GM23338 (cell line): Measurements from ENCODE around the gene KCNJ13. TPM values are rescaled to one million over a fixed set of nuclear protein-coding genes. Genes with fewer than 3 reads are reported as not detected.

Experiments
- ATAC-seq: fragments of 200-7000 bp; cut with Tn5 transposase; 3 replicates; pipeline ENCODE4 v1.9.1; 2020
- DNase-seq: peaks from one replicate; pipeline ENCODE4 v3.0.0-alpha.2; 2015; ENCODE audit warnings: low spot score
- H2AFZ ChIP-seq: fragments of 200-600 bp; sonication (generic); 2 replicates; pipeline ENCODE4 v1.8.0; 2016; ENCODE audit warnings: antibody characterized with exemption, mild to moderate bottlenecking, moderate library complexity
- H3F3A ChIP-seq: fragments of 200-600 bp; sonication (generic); replicated peaks from 2 replicates; pipeline ENCODE4 v1.8.0; 2017; ENCODE audit warnings: antibody characterized with exemption, mixed run types, low read depth
- H3K27ac ChIP-seq: fragments of 200-600 bp; sonication (generic); 2 replicates; pipeline ENCODE4 v1.6.1; 2016; ENCODE audit warnings: low read depth
- H3K27me3 ChIP-seq: fragments of 200-600 bp; sonication (generic); 2 replicates; pipeline ENCODE4 v1.8.0; 2016; ENCODE audit warnings: mild to moderate bottlenecking, mixed run types, moderate library complexity; ENCODE audit not compliant: insufficient read depth
- H3K36me3 ChIP-seq: fragments of 200-600 bp; sonication (generic); 2 replicates; pipeline ENCODE4 v1.8.0; 2016; ENCODE audit warnings: mild to moderate bottlenecking; ENCODE audit not compliant: insufficient read depth
- H3K4me1 ChIP-seq: fragments of 200-600 bp; sonication (generic); 2 replicates; pipeline ENCODE4 v1.8.0; 2016; ENCODE audit warnings: mild to moderate bottlenecking, moderate library complexity; ENCODE audit not compliant: insufficient read depth
- H3K4me2 ChIP-seq: fragments of 200-600 bp; sonication (generic); 2 replicates; pipeline ENCODE4 v1.7.1; 2017; ENCODE audit warnings: mixed run types
- H3K4me3 ChIP-seq: fragments of 200-600 bp; sonication (generic); 2 replicates; pipeline ENCODE4 v1.6.1; 2016; ENCODE audit warnings: mixed run types
- H3K79me2 ChIP-seq: fragments of 200-600 bp; sonication (generic); replicated peaks from 2 replicates; pipeline ENCODE4 v1.8.0; 2017; ENCODE audit warnings: mild to moderate bottlenecking; ENCODE audit not compliant: insufficient read depth
- H3K9me2 ChIP-seq: fragments of 200-600 bp; sonication (generic); 2 replicates; pipeline ENCODE4 v1.8.0; 2017; ENCODE audit not compliant: insufficient read depth
- H4K20me1 ChIP-seq: fragments of 200-600 bp; sonication (generic); replicated peaks from 2 replicates; pipeline ENCODE4 v1.8.0; 2017; ENCODE audit warnings: mild to moderate bottlenecking; ENCODE audit not compliant: insufficient read depth
- H3K27ac Mint-ChIP-seq: 2 replicates; pipeline ENCODE4 v1.8.0; 2020; ENCODE audit warnings: inconsistent platforms, mild to moderate bottlenecking, moderate library complexity, mixed read lengths
- H3K27me3 Mint-ChIP-seq: 3 replicates; pipeline ENCODE4 v1.8.0; 2022; ENCODE audit warnings: low read depth, mild to moderate bottlenecking, moderate library complexity, mixed read lengths, inconsistent platforms; ENCODE audit not compliant: insufficient read depth, poor library complexity
- H3K36me3 Mint-ChIP-seq: 3 replicates; pipeline ENCODE4 v1.8.0; 2021; ENCODE audit warnings: low read depth, mild to moderate bottlenecking, inconsistent platforms, moderate library complexity, mixed read lengths
- H3K4me1 Mint-ChIP-seq: 3 replicates; pipeline ENCODE4 v1.8.0; 2020; ENCODE audit warnings: mild to moderate bottlenecking, inconsistent platforms, mixed read lengths
- H3K4me3 Mint-ChIP-seq: 3 replicates; pipeline ENCODE4 v1.8.0; 2021; ENCODE audit warnings: moderate library complexity, mild to moderate bottlenecking, inconsistent platforms, mixed read lengths
- H3K9me3 Mint-ChIP-seq: 3 replicates; pipeline ENCODE4 v1.8.0; 2020; ENCODE audit warnings: moderate library complexity, mild to moderate bottlenecking, inconsistent platforms, mixed read lengths
- CREB1 ChIP-seq: fragments of 250-450 bp; sonication (Bioruptor Pico); IDR thresholded peaks from 2 replicates; pipeline ENCODE4 v1.5.0; 2020; ENCODE audit warnings: low read depth, mild to moderate bottlenecking, moderate library complexity
- NANOG ChIP-seq: IDR thresholded peaks from 2 replicates; pipeline ENCODE4 v1.6.1; 2016; ENCODE audit warnings: antibody characterized with exemption, borderline replicate concordance
- POLR2AphosphoS5 ChIP-seq: IDR thresholded peaks from 2 replicates; pipeline ENCODE4 v1.6.1; 2016; ENCODE audit warnings: antibody characterized with exemption, low read depth
- ZNF331 ChIP-seq: fragments of 250-450 bp; sonication (Bioruptor Pico); IDR thresholded peaks from 2 replicates; pipeline ENCODE4 v1.5.0; 2020; ENCODE audit warnings: low read depth, mild to moderate bottlenecking, moderate library complexity
- polyA plus RNA-seq: library from polyadenylated mRNA; unstranded; fragments of >200 nt; fragmentation: Nextera tagmentation; extraction: Ambion mirVana; gene quantifications from 2 replicates; pipeline ENCODE4 v1.2.1, GENCODE V29; 2016
- total RNA-seq: library from RNA; depleted of rRNA; stranded (reverse); fragments of >200 nt; shearing (Covaris generic); gene quantifications from 2 replicates; pipeline ENCODE4 v1.2.3, GENCODE V29; 2014
- TF ChIP-seq, protein P1 (sequence below): fragments of 250-450 bp; sonication (Bioruptor Pico); IDR thresholded peaks from 2 replicates; pipeline ENCODE4 v1.5.0; 2020; ENCODE audit warnings: mild to moderate bottlenecking, moderate library complexity
- TF ChIP-seq, protein P2 (sequence below): IDR thresholded peaks from 2 replicates; pipeline ENCODE4 v1.6.1; 2016; ENCODE audit warnings: antibody characterized with exemption
- TF ChIP-seq, protein P3 (sequence below), 2 experiments: fragments of 200-600 bp in 1 of 2; sonication (generic) in 1 of 2; conservative IDR thresholded peaks; 2 replicates each; pipeline versions ENCODE4 v1.5.1 to v1.6.1; 2016 to 2017; ENCODE audit warnings: antibody characterized with exemption in 2 of 2, low read depth in 2 of 2, mild to moderate bottlenecking in 2 of 2, moderate library complexity in 1 of 2

KCNJ13 gene
- total and polyA plus RNA-seq, 2 experiments from 2014 or later, result 0.37 TPM; not detected in 1

DNA sequence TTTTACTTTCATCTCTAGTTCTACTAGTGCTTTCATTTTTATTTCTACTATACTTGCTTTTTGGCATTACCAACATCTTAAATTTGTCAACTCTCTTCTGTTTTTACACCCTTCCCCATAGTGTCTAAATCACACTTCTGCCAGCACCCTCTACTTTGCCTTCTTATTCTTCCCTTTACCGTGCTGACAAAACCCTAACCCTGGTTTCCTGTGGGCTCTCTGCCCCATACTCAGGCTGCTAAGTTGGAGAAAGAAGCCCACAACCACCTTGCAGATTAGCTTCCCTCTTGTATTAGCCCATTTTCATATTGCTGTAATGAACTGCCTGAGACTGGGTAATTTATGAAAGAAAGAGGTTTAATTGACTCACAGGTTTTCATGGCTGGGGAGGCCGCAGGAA lies 54.5 kb downstream of the KCNJ13 start (continued):
- TF ChIP-seq, protein P1, sequence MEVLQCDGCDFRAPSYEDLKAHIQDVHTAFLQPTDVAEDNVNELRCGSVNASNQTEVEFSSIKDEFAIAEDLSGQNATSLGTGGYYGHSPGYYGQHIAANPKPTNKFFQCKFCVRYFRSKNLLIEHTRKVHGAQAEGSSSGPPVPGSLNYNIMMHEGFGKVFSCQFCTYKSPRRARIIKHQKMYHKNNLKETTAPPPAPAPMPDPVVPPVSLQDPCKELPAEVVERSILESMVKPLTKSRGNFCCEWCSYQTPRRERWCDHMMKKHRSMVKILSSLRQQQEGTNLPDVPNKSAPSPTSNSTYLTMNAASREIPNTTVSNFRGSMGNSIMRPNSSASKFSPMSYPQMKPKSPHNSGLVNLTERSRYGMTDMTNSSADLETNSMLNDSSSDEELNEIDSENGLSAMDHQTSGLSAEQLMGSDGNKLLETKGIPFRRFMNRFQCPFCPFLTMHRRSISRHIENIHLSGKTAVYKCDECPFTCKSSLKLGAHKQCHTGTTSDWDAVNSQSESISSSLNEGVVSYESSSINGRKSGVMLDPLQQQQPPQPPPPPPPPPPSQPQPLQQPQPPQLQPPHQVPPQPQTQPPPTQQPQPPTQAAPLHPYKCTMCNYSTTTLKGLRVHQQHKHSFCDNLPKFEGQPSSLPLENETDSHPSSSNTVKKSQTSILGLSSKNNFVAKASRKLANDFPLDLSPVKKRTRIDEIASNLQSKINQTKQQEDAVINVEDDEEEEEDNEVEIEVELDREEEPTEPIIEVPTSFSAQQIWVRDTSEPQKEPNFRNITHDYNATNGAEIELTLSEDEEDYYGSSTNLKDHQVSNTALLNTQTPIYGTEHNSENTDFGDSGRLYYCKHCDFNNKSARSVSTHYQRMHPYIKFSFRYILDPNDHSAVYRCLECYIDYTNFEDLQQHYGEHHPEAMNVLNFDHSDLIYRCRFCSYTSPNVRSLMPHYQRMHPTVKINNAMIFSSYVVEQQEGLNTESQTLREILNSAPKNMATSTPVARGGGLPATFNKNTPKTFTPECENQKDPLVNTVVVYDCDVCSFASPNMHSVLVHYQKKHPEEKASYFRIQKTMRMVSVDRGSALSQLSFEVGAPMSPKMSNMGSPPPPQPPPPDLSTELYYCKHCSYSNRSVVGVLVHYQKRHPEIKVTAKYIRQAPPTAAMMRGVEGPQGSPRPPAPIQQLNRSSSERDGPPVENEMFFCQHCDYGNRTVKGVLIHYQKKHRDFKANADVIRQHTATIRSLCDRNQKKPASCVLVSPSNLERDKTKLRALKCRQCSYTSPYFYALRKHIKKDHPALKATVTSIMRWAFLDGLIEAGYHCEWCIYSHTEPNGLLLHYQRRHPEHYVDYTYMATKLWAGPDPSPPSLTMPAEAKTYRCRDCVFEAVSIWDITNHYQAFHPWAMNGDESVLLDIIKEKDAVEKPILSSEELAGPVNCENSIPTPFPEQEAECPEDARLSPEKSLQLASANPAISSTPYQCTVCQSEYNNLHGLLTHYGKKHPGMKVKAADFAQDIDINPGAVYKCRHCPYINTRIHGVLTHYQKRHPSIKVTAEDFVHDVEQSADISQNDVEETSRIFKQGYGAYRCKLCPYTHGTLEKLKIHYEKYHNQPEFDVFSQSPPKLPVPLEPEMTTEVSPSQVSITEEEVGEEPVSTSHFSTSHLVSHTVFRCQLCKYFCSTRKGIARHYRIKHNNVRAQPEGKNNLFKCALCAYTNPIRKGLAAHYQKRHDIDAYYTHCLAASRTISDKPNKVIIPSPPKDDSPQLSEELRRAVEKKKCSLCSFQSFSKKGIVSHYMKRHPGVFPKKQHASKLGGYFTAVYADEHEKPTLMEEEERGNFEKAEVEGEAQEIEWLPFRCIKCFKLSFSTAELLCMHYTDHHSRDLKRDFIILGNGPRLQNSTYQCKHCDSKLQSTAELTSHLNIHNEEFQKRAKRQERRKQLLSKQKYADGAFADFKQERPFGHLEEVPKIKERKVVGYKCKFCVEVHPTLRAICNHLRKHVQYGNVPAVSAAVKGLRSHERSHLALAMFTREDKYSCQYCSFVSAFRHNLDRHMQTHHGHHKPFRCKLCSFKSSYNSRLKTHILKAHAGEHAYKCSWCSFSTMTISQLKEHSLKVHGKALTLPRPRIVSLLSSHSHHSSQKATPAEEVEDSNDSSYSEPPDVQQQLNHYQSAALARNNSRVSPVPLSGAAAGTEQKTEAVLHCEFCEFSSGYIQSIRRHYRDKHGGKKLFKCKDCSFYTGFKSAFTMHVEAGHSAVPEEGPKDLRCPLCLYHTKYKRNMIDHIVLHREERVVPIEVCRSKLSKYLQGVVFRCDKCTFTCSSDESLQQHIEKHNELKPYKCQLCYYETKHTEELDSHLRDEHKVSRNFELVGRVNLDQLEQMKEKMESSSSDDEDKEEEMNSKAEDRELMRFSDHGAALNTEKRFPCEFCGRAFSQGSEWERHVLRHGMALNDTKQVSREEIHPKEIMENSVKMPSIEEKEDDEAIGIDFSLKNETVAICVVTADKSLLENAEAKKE (CRISPR knock-in tag), result no peak
- TF ChIP-seq ZNF331 (CRISPR knock-in tag), result no peak
- TF ChIP-seq, protein P2, sequence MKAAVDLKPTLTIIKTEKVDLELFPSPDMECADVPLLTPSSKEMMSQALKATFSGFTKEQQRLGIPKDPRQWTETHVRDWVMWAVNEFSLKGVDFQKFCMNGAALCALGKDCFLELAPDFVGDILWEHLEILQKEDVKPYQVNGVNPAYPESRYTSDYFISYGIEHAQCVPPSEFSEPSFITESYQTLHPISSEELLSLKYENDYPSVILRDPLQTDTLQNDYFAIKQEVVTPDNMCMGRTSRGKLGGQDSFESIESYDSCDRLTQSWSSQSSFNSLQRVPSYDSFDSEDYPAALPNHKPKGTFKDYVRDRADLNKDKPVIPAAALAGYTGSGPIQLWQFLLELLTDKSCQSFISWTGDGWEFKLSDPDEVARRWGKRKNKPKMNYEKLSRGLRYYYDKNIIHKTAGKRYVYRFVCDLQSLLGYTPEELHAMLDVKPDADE, result no peak

DNA sequence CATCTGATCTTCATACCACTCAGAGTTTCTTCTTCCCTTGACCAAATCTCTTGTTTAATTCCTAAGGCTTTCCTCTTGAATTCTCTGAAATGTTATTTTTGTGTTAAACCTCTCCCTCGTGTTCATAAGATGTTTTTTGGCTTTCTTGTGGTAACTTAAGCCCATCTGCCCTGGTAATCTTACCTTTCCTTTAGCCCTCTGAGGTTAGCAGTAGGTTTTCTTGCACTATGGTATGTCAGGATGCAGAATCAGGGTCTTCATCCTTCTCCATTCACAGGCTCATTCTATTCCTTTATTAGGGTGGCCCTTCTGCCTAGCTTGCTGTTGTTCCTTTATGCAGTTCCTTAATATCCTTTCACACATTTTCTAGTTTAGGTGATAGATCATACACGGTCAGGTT lies 55.1 kb downstream of the KCNJ13 start:
- no peaks in the 10 kb centered on the region for H3K27me3 ChIP-seq
- ATAC-seq, result no peak
- no peak overlapping the region for H3K4me3 Mint-ChIP-seq
- H3K4me3 ChIP-seq, result no peak overlapping the region
- H3K4me2 ChIP-seq, result no peak overlapping the region
- H3K9me3 Mint-ChIP-seq, result no peaks in the 10 kb centered on the region
- H4K20me1 ChIP-seq, result peaks cover 60% of the 10 kb centered on the region
- H3K79me2 ChIP-seq, result peaks cover 96% of the 10 kb centered on the region
- peak overlapping the region; percentile 21; the same call in 1 of the 2 replicates for H3K27ac Mint-ChIP-seq
- no peaks in the 10 kb centered on the region for H3F3A ChIP-seq
- peaks cover 2% of the 10 kb centered on the region for H3K27me3 Mint-ChIP-seq
- no peaks in the 10 kb centered on the region for H3K36me3 ChIP-seq
- no peaks in the 10 kb centered on the region for H3K4me1 ChIP-seq
- H3K36me3 Mint-ChIP-seq, result peaks cover 40% of the 10 kb centered on the region; the same call in 2 of the 3 replicates
- H3K9me2 ChIP-seq, result no peaks in the 10 kb centered on the region
- no peak for DNase-seq
- peaks cover 3% of the 10 kb centered on the region; the same call in 1 of the 3 replicates for H3K4me1 Mint-ChIP-seq
- H3K27ac ChIP-seq, result no peak overlapping the region
- H2AFZ ChIP-seq, result no peak overlapping the region
- TF ChIP-seq, protein P1 (CRISPR knock-in tag), result no peak
- TF ChIP-seq POLR2AphosphoS5 (no peak), NANOG (no peak), CREB1 (CRISPR knock-in tag) (no peak)
- TF ChIP-seq, protein P3, sequence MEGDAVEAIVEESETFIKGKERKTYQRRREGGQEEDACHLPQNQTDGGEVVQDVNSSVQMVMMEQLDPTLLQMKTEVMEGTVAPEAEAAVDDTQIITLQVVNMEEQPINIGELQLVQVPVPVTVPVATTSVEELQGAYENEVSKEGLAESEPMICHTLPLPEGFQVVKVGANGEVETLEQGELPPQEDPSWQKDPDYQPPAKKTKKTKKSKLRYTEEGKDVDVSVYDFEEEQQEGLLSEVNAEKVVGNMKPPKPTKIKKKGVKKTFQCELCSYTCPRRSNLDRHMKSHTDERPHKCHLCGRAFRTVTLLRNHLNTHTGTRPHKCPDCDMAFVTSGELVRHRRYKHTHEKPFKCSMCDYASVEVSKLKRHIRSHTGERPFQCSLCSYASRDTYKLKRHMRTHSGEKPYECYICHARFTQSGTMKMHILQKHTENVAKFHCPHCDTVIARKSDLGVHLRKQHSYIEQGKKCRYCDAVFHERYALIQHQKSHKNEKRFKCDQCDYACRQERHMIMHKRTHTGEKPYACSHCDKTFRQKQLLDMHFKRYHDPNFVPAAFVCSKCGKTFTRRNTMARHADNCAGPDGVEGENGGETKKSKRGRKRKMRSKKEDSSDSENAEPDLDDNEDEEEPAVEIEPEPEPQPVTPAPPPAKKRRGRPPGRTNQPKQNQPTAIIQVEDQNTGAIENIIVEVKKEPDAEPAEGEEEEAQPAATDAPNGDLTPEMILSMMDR (conservative IDR thresholded peaks at IDR 0.05; ENCODE audit: low read depth in 2 of 2), result no peak
